Stimulated activated CD8-positive, alpha-beta memory T cell treated with anti-CD3 and anti-CD28 coated beads, Interleukin-12 subunit alpha, Interleukin-12 subunit beta, amount 100 ng/mL, for 1 hour (primary cell): ENCODE data around the gene CCNQ.
A peak's percentile ranks its signal among the peaks of the same experiment; 100 is the strongest.
"Not testable (repeated sequence)": the region's sequence is repeated elsewhere in the genome, so short reads cannot be mapped to it uniquely, and the experiment has no call there.

ENCODE experiments used
- DNase-seq: peaks from one replicate; pipeline ENCODE4 v3.0.0-alpha.2; 2020; ENCODE audit warnings: low read depth

Gene CCNQ

GRCh38 chrX:153623310-153624029 lies 24.5 kb upstream of the CCNQ start:
- DNase-seq = no peak

GRCh38 chrX:153622661-153623309 lies 23.8 kb upstream of the CCNQ start:
- no peak for DNase-seq

- DNase-seq = no peak
These were observed 23.1 kb upstream of the CCNQ start for GRCh38 chrX:153621949-153622598.

GRCh38 chrX:153620576-153620975 lies 21.6 kb upstream of the CCNQ start:
- DNase-seq = no peak

- DNase-seq = no peak
These were observed 15.9 kb upstream of the CCNQ start for GRCh38 chrX:153614818-153615217.

GRCh38 chrX:153612413-153612812 lies 13.5 kb upstream of the CCNQ start:
- no peak for DNase-seq

GRCh38 chrX:153611298-153612095 lies 12.6 kb upstream of the CCNQ start:
- no peak for DNase-seq

GRCh38 chrX:153610836-153611213 lies 11.9 kb upstream of the CCNQ start:
- no peak for DNase-seq

- peak; percentile 58 for DNase-seq
These were observed 11.2 kb upstream of the CCNQ start for GRCh38 chrX:153609917-153610835.

GRCh38 chrX:153608806-153609205 lies 9.9 kb upstream of the CCNQ start:
- DNase-seq = no peak

- DNase-seq = no peak
These were observed 9.4 kb upstream of the CCNQ start for GRCh38 chrX:153608376-153608775.

- DNase-seq = no peak
These were observed 7.6 kb upstream of the CCNQ start for GRCh38 chrX:153606503-153606902.

GRCh38 chrX:153604666-153605380 lies 5.9 kb upstream of the CCNQ start:
- not testable (repeated sequence) for DNase-seq

GRCh38 chrX:153603131-153603656 lies 4.3 kb upstream of the CCNQ start:
- DNase-seq = no peak

GRCh38 chrX:153602601-153603000 lies 3.7 kb upstream of the CCNQ start:
- DNase-seq = no peak

GRCh38 chrX:153601511-153602110 lies 2.7 kb upstream of the CCNQ start:
- no peak for DNase-seq

- DNase-seq = no peak
These were observed 2.0 kb upstream of the CCNQ start for GRCh38 chrX:153600921-153601320.

- DNase-seq = no peak
These were observed 1.1 kb upstream of the CCNQ start for GRCh38 chrX:153600032-153600373.

GRCh38 chrX:153599192-153600031 lies 473 bp upstream of the CCNQ start:
- peak; percentile 71 for DNase-seq
